Endothelial cell of umbilical vein (primary cell): ENCODE measurements around the gene CDKN2D. TPM values are rescaled to one million over a fixed set of nuclear protein-coding genes. Genes with fewer than 3 reads are reported as not detected.

ENCODE experiments used
- BruUV-seq: library from RNA; stranded (reverse); fragments of 400-500 nt; replicated peaks from 2 replicates; lab custom pipeline; 2021; lab: Mats Ljungman, UMichigan
- CTCF ChIA-PET: fragments of 300-600, 350-600 bp; sonication (Branson Sonifier 250); formaldehyde crosslinking; loops from one replicate; lab custom pipeline; 2021; ENCODE audit warnings: antibody characterized with exemption, inconsistent platforms; lab: Charles Lee
- POLR2A ChIA-PET: fragments of 300-600, 350-600 bp; sonication (Branson Sonifier 250); formaldehyde crosslinking; loops from one replicate; lab custom pipeline; 2021; ENCODE audit warnings: antibody characterized with exemption, inconsistent platforms; lab: Charles Lee
- DNase-seq: peaks from one replicate; pipeline ENCODE4 v3.0.0-alpha.2; 2011; ENCODE audit warnings: low read depth, low spot score
- FAIRE-seq: peaks from 2 replicates; lab custom pipeline; 2011; peaks lifted over from hg19 to GRCh38; lab: Jason Lieb, UNC
- H2AFZ ChIP-seq: 2 replicates; pipeline ENCODE4 v1.6.0; 2012; ENCODE audit warnings: low read depth, low read length, control low read depth, inconsistent platforms
- H3K27ac ChIP-seq: 2 replicates; pipeline ENCODE4 v1.5.1; 2011; ENCODE audit warnings: low read depth, mild to moderate bottlenecking, control low read depth, low read length, moderate library complexity; ENCODE audit not compliant: insufficient read depth
- H3K27me3 ChIP-seq, 2 experiments: 2 replicates each; pipeline versions ENCODE4 v1.6.0 to v1.6.1; 2011; ENCODE audit warnings: low read length in 2 of 2, mixed read lengths in 1 of 2; ENCODE audit not compliant: control insufficient read depth in 2 of 2, insufficient read depth in 2 of 2
- H3K36me3 ChIP-seq, 2 experiments: 2 replicates in 1 of 2; 3 replicates in 1 of 2; pipeline ENCODE4 v1.5.1; 2011; ENCODE audit warnings: low read length in 2 of 2, mild to moderate bottlenecking in 1 of 2, moderate library complexity in 1 of 2; ENCODE audit not compliant: control insufficient read depth in 2 of 2, insufficient read depth in 2 of 2; ENCODE audit errors: extremely low read depth in 1 of 2
- H3K4me1 ChIP-seq: 3 replicates; pipeline ENCODE4 v1.5.1; 2011; ENCODE audit warnings: mild to moderate bottlenecking, low read length; ENCODE audit not compliant: control insufficient read depth, insufficient read depth; ENCODE audit errors: extremely low read depth
- H3K4me2 ChIP-seq: 2 replicates; pipeline ENCODE4 v1.6.1; 2011; ENCODE audit warnings: low read length, control low read depth, mixed read lengths; ENCODE audit not compliant: insufficient read depth
- H3K4me3 ChIP-seq, 3 experiments: fragments of 200-600 bp in 1 of 3; sonication (generic), shearing (Covaris generic) in 1 of 3; replicated peaks in 1 of 3; 2 replicates each; pipeline ENCODE4 v1.5.1; 2011 to 2016; ENCODE audit warnings: control low read depth in 3 of 3, low read length in 3 of 3, mild to moderate bottlenecking in 2 of 3, inconsistent platforms in 1 of 3, low read depth in 1 of 3, moderate library complexity in 1 of 3; ENCODE audit not compliant: insufficient read depth in 1 of 3
- H3K79me2 ChIP-seq: 2 replicates; pipeline ENCODE4 v1.6.0; 2012; ENCODE audit warnings: low read length, inconsistent platforms; ENCODE audit not compliant: control insufficient read depth, insufficient read depth
- H3K9ac ChIP-seq: replicated peaks from 2 replicates; pipeline ENCODE3; 2011; ENCODE audit warnings: low read length, control low read depth; ENCODE audit not compliant: insufficient read depth; ENCODE audit errors: extremely low read depth
- H3K9me1 ChIP-seq: replicated peaks from 3 replicates; pipeline ENCODE4 v1.6.0; 2011; ENCODE audit warnings: mild to moderate bottlenecking, low read length; ENCODE audit not compliant: control insufficient read depth, insufficient read depth; ENCODE audit errors: extremely low read depth
- H3K9me3 ChIP-seq: replicated peaks from 2 replicates; pipeline ENCODE4 v1.5.1; 2012; ENCODE audit warnings: low read length, inconsistent platforms; ENCODE audit not compliant: control insufficient read depth, insufficient read depth
- H4K20me1 ChIP-seq: replicated peaks from 2 replicates; pipeline ENCODE3; 2011; ENCODE audit warnings: mild to moderate bottlenecking, low read length; ENCODE audit not compliant: control insufficient read depth, insufficient read depth; ENCODE audit errors: extremely low read depth
- CTCF ChIP-seq, 2 donors: IDR thresholded peaks; 1 replicate in 1 of 2; 2 replicates in 1 of 2; pipeline ENCODE4 v1.5.1; 2011; ENCODE audit warnings: low read length in 2 of 2, mild to moderate bottlenecking in 2 of 2, moderate library complexity in 2 of 2, control low read depth in 1 of 2, inconsistent platforms in 1 of 2, low read depth in 1 of 2; ENCODE audit not compliant: insufficient read depth in 1 of 2; ENCODE audit errors: extremely low read depth in 1 of 2
- EZH2 ChIP-seq: IDR thresholded peaks from 2 replicates; pipeline ENCODE4 v1.6.1; 2012; ENCODE audit warnings: borderline replicate concordance, low read depth, mild to moderate bottlenecking, moderate library complexity, low read length, inconsistent platforms; ENCODE audit not compliant: severe bottlenecking
- JUN ChIP-seq: IDR thresholded peaks from 2 replicates; pipeline ENCODE4 v1.6.1; 2011; ENCODE audit warnings: borderline replicate concordance, low read depth; ENCODE audit not compliant: insufficient read length, insufficient read depth
- MAX ChIP-seq: IDR thresholded peaks from 2 replicates; pipeline ENCODE4 v1.6.1; 2011; ENCODE audit not compliant: insufficient read depth, insufficient read length
- MYC ChIP-seq: IDR thresholded peaks from one replicate; pipeline ENCODE4 v1.6.1; 2011; ENCODE audit warnings: mild to moderate bottlenecking, low read depth, low read length
- POLR2A ChIP-seq: IDR thresholded peaks from 2 replicates; pipeline ENCODE4 v1.6.1; 2012; ENCODE audit warnings: low read depth, mild to moderate bottlenecking, control low read depth, low read length
- dilution Hi-C: fragments of 300-500 bp; cut with MboI; formaldehyde crosslinking; loops from one replicate; pipeline ENCODE4 v1.15.0; 2019; ENCODE audit warnings: low sequenced_read_pairs; ENCODE audit not compliant: extremely low pct_ligation_motif_present
- intact Hi-C: fragments of 100-400 bp; cut with micrococcal nuclease; formaldehyde crosslinking; loops from one replicate; pipeline ENCODE4 v1.10.0; 2022
- polyA plus RNA-seq, 4 experiments: library from polyadenylated mRNA; depleted of rRNA in 3 of 4; stranded (reverse) in 3 of 4; unstranded in 1 of 4; fragments of >200 nt; gene quantifications; 2 replicates each; pipeline versions ENCODE4 v1.2.1 to v1.2.3, GENCODE V29; 2011 to 2012; ENCODE audit warnings: missing spikeins in 1 of 4
- total RNA-seq: library from RNA; stranded (reverse); gene quantifications from 2 replicates; pipeline ENCODE4 v1.2.3, GENCODE V29; 2021

CDKN2D gene
- total and polyA plus RNA-seq, 2 donors (not counting 3 experiments of a cell fraction or from before 2014, with no cell fraction given) = 5.9 to 9.8 TPM

GRCh38 chr19:10554760-10555609, 13.8 kb downstream of the CDKN2D start:
- H3K79me2 ChIP-seq = no peaks in the 10 kb centered on the region
- H3K4me3 ChIP-seq = no peak overlapping the region
- H4K20me1 ChIP-seq = no peaks in the 10 kb centered on the region
- TF ChIP-seq POLR2A = no peak
- DNase-seq (no peak), FAIRE-seq (no peak)
- H3K36me3 ChIP-seq = peaks cover 7 to 44% of the 10 kb centered on the region in 2 experiments
- H3K9me1 ChIP-seq = no peaks in the 10 kb centered on the region
- ChIA-PET CTCF (interaction anchor here (0.8 to 1.4 kb wide), 5 partner anchors 11 to 145 kb away, joined by 3 to 6 read pairs (median 4); partner anchors contain the start of gene KRI1), POLR2A (no interaction called here)
- intact Hi-C loops = no loop called here
- no peak overlapping the region for H2AFZ ChIP-seq
- no peak overlapping the region for H3K27ac ChIP-seq
- H3K4me2 ChIP-seq = no peak overlapping the region
- no peaks in the 10 kb centered on the region for H3K27me3 ChIP-seq
- no TSS peak for BruUV-seq
- dilution Hi-C loops = no loop called here
- no peaks in the 10 kb centered on the region for H3K4me1 ChIP-seq
- no peaks in the 10 kb centered on the region for H3K9me3 ChIP-seq
- H3K9ac ChIP-seq = no peak overlapping the region

GRCh38 chr19:10553943-10554381, 14.8 kb downstream of the CDKN2D start:
- DNase-seq (no peak), FAIRE-seq (no peak)
- ChIA-PET CTCF (interaction anchor here (0.8 to 2.4 kb wide), 5 partner anchors 12 to 146 kb away, joined by 3 to 8 read pairs (median 3); partner anchors contain the start of genes KRI1 and S1PR5), POLR2A (no interaction called here)
- Histone ChIP-seq H3K27ac (no peak overlapping the region), H2AFZ (no peak overlapping the region), H4K20me1 (no peaks in the 10 kb centered on the region), H3K79me2 (no peaks in the 10 kb centered on the region), H3K27me3 (no peaks in the 10 kb centered on the region), H3K9me1 (no peaks in the 10 kb centered on the region), H3K4me1 (no peaks in the 10 kb centered on the region), H3K4me3 (no peak overlapping the region), H3K36me3 (peaks cover 7 to 46% of the 10 kb centered on the region in 2 experiments), H3K4me2 (no peak overlapping the region), H3K9me3 (no peaks in the 10 kb centered on the region), H3K9ac (no peak overlapping the region)
- TF ChIP-seq JUN (no peak), MAX (no peak), CTCF (IDR thresholded peaks at IDR 0.05; ENCODE audit: extremely low read depth in 1 of 2, insufficient read depth in 1 of 2, low read depth in 1 of 2, low read length in 2 of 2) (no peak), EZH2 (no peak), MYC (no peak)
- no TSS peak for BruUV-seq
- dilution Hi-C loops (no loop called here), intact Hi-C loops (no loop called here)
